HG03039 (cell line): ENCODE data around the gene ZNF808.
"Not testable (repeated sequence)": the region's sequence is repeated elsewhere in the genome, so short reads cannot be mapped to it uniquely, and the experiment has no call there.

Source experiments
- ATAC-seq: cut with Tn5 transposase; IDR thresholded peaks from one replicate; pipeline ENCODE4 v1.9.1; 2021; ENCODE audit warnings: mild to moderate bottlenecking, moderate library complexity; ENCODE audit not compliant: unreplicated experiment

Gene ZNF808

DNA sequence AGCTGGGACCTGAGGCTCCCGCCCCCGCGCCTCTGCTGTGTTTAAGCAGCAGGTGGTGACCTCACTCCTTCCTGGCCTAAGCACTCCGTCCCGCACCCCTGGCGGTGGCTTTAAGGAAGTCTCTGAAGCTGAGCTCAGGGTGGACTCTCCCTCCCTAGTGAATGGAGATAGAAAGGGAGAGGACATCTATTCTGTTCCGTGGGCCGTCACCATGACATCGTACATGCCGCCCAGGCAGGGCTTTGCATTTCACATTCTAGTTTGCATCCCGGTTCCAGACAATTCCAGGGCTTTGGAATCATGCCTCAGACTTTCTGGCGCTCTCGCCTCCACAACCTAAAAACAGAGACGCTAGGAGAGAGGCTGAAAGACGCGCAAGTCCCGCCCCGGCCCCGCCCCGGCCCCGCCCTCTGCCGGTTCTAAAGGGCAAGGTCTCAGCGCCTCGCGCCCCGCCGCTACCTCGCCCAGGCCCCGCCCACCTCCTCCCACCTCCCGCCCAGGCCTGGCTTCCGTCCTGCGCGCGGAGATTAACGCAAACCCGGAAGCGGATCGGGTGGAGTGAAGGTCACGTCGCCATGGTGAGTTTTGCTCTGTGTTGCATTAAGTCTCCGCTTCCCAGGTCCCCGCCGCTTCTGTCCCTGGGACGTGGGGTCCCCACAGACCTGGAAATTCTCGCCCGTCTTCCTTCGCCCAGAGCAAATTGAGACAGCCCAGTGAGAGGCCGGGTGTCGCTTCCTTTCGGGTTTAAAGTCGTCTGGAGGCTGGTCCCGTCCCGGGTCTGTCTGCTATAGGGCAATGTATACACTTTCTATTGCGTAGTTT lies at the start of gene ZNF808:
Gene ZNF808, plus strand, starts transcription at position 535 of the 822 bp plus-strand sequence. CDS start 15,617 bp downstream, outside the sequence.
- peak; percentile 67 for ATAC-seq

DNA sequence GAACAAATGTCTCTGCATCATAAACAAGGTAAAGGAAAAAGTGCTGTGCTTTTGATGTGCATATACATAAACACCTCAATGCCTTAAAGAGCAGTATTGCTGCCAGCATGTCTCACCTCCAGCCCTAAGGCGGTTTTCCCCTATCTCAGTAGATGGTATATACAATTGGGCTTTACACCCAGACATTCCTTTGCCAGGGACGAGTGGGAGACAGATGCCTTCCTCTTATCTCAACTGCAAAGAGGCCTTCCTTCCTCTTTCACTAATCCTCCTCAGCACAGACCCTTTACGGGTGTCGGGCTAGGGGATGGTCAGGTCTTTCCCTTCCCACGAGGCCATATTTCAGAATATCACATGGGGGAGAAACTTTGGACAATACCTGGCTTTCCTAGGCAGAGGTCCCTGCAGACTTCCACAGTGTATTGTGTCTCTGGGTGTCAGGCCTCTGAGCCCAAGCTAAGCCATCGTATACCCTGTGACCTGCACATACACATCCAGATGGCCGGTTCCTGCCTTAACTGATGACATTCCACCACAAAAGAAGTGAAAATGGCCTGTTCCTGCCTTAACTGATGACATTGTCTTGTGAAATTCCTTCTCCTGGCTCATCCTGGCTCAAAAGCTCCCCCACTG lies 43.2 kb upstream of the ZNF808 start:
- not testable (repeated sequence) for ATAC-seq

DNA sequence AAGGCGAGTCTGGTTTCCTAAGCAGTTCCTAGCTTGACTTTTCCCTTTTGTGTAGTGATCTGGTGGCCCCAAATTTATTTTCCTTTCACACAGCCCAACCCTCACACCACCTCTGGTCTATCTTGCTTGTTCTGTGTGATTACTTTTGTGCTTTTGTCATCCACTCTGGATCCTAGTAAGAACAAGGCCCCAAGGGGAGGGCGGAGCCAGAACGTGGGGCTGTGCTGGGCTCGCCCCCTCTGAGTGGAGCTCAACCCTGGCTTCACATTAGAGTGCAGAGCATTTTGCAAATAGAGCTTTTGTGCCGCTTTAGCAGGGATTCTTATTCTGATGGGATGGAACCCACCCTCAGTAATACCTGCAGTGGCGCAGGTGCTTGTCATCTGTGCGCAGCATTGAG lies 42.4 kb upstream of the ZNF808 start:
- ATAC-seq = not testable (repeated sequence)

DNA sequence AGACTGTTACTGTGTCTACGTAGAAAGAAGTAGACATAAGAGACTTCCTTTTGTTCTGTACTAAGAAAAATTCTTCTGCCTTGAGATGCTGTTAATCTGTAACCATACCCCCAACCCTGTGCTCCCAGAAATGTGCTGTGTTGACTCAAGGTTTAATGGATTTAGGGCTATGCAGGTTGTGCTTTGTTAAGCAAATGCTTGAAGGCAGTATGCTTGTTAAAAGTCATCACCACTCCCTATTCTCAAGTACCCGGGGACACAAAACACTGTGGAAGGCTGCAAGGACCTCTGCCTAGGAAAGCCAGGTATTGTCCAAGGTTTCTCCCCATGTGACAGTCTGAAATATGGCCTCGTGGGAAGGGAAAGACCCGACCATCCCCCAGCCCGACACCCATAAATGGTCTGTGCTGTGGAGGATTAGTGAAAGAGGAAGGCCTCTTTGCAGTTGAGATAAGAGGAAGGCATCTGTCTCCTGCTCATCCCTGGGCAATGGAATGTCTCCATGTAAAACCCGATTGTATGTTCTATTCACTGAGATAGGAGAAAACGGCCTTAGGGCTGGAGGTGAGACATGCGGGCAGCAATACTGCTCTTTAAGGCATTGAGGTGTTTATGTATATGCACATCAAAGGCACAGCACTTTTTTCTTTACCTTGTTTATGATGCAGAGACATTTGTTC lies 41.8 kb upstream of the ZNF808 start:
- not testable (repeated sequence) for ATAC-seq

DNA sequence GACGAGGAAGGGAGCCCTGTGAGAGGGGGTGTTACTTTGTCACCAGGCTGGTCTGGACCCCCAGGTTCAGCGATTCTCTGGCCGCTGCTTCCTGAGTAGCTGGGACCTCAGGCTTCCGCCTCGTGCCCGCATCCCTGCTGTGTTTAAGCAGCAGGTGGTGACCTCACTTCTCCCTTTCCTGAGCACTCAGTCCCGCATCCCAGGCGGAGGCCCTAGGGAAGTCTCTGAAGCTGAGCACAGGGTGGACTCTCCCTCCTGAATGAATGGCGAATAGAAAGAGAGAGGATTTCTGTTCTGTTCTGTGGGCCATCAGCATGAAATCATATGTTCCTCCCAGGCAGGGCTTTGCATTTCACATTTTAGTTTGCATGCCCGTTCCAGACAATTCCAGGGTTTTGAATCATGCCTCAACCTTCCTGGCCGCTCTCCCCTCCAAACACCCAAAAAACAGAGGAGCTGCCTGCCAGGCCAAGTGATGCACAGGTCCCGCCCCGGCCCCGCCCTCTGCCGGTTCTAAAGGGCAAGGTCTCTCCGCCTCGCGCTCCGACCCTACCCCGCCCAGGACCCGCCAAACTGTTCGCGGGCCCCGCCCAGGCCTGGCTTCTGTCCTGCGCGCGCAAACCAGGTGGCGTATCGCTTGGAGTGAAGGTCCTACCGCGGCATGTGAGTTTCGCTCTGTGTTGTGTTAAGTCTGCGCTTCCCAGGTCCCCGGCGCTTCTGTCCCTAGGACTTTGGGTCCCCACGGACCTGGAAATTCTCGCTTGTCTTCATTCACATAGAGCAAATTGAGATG lies 35.1 kb upstream of the ZNF808 start:
- no peak for ATAC-seq

DNA sequence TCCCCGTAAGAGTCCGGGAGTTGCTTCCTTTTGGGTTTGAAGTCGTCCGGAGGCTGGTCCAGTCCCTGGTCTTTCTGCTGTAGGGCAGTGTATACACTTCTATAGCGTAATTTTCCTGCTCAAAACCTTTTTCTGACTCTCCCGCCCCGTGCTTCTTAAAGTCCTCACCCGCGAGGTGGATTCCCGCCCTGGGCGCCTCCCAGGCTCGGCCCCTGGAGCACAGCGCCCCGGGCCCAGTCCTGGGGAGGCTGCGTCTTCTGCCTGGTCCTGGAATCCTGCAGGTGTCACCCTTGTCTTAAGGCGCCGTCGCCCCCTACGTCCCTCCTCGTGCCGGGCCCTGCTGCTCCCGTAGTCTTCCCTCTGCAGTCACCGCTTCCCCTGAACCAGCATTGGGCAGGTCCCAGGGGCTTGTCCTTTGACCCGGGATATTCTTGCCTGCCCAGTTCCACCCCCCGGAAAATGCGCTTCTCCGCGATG lies 34.4 kb upstream of the ZNF808 start:
- no peak for ATAC-seq

DNA sequence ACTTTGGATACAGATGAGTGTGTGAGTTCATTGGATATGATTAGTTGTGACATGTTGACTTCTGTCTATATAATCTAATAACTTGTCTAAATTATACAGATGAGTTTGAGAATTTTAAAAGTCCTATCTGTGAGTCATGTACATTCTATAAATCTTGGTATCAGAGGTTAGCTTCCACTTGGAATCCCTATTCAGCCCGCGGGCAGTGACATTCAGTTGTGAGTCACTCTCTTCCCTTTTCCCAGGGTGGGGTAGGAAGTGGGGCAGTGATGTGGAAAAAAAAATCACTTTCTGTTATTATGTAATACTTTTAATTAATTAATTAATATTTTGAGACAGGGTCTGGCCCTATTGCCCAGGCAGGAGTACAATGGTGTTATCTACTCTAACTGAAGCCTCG lies 33.0 kb upstream of the ZNF808 start:
- ATAC-seq = no peak

DNA sequence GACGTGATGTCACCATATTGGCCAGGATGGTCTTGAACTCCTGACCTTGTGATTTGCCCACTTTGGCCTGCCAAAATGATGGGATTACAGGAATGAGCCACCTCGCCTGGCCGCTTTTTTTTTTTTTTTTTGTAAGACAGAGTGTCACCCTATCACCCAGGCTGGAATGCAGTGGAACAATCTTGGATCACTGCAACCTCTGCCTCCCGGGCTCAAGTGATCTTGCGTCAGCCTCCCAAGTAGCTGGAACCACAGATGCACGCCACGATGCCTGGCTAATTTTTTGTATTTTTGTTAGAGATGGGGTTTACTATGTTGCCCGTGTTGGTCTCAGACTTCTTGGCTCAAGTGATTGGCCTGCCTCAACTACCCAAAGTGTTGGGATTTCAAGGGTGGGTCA lies 28.9 kb upstream of the ZNF808 start:
- ATAC-seq = no peak

DNA sequence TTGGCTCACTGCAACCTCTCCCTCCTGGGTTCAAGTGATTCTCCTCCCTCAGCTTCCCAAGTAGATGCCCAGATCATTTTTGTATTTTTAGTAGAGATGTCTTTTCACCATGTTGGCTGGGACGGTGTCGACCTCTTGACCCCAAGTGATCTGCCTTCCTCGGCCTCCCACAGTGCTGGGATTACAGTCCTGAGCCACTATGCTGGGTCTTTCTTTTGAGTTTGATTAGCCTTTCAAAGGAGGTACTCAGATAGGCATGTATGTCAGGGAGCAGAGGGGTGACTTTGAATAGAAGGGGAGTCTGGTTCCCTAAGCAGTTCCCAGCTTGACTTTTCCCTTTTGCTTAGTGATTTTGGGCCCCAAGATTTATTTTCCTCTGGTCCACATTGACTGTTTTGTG lies 27.0 kb upstream of the ZNF808 start:
- ATAC-seq = not testable (repeated sequence)

DNA sequence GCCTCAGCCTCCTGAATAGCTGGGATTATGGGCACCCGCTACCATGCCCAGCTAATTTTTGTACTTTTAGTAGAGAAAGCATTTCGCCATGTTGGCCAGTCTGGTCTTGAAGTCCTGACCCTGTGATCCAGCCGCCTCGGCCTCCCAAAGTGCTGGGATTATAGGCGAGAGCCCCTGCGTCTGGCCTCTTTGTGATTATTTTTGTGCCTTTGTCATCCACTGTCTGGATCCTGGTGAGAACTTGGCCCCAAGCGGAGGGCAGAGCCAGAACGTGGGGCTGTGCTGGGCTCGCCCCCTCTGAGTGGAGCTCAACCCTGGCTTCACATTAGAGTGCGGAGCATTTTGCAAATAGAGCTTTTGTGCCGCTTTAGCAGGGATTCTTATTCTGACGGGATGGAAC lies 26.5 kb upstream of the ZNF808 start:
- ATAC-seq = not testable (repeated sequence)

DNA sequence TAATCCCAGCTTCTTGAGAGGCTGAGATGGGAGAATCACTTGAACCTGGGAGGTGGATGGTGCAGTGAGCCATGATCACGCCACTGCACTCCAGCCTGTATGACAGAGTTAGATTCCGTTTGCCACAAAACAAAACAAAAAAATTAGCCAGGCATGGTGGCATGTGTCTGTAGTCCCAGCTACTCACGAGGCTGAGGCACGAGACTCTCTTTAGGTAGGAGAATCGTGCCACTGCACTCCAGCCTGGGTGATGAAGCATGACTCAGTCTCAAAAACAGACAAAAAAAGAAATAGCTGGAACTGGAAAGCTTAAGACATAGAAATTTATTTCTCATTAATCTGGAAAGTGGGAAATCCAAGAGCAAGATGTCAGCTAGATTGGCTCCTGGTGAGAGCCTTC lies 20.2 kb upstream of the ZNF808 start:
- no peak for ATAC-seq

DNA sequence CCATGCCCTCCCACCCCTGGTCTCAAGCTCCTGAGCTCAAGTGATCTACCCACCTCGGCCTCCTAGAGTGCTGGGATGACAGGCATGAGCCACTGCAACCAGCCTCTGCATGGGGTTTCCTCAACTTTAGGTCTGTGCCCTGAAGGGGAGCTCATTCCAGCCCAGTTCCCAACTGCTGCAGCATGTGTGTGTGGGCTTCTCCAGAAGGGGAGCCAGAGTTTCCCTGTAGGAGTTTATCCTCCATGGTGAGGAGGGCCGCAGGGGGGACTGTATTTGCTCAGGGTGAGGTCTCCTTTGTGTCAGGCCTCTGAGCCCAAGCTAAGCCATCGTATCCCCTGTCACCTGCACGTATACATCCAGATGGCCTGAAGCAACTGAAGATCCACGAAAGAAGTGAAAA lies 11.3 kb upstream of the ZNF808 start:
- no peak for ATAC-seq

DNA sequence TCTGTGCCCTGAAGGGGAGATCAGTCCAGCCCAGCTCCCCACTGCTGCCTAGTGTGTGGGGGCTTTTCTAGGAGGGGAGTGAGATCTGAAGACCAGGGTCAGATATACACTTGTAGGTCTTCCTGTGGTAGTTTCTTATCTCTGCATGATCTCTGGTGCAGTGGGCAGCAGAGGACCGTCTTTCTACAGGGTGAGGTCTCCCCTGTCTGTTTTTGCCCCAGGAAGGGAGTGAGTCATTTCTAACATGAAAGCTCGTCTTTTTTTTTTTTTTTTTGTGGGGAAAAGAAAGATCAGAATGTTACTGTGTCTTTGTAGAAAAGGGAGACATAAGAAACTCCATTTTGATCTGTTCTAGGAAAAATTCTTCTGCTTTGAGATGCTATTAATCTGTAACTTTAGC lies 8.8 kb upstream of the ZNF808 start:
- no peak for ATAC-seq

DNA sequence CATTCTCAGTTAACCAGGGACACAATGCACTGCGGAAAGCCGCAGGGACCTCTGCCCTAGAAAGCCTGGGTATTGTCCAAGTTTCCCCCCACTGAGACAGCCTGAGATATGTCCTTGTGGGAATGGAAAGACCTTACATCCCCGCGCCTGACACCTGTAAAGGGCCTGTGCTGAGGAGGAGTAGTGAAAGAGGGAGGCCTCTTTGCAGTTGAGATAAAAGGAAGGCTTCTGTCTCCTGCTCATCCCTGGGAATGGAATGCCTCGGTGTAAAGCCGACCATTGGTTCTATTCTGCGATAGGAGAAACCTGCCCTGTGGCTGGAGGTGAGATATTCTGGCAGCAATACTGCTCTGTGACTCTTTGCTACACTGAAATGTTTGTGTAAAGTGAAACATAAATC lies 8.3 kb upstream of the ZNF808 start:
- ATAC-seq = not testable (repeated sequence)

DNA sequence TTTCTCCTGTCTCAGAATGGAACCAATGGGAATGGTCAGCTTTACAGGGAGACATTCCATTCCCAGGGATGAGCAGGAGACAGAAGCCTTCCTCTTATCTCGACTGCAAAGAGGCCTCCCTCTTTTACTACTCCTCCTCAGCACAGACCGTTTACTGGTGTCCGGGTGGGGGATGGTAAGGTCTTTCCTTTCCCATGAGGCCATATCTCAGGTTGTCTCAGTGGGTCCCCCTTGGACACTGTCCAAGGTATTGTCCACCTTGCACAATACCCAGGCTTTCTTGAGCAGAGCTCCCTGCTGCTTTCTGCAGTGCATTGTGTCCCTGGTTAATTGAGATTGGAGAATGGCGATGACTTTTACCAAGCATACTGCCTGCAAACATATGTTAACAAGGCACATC lies 7.5 kb upstream of the ZNF808 start:
- ATAC-seq = no peak

DNA sequence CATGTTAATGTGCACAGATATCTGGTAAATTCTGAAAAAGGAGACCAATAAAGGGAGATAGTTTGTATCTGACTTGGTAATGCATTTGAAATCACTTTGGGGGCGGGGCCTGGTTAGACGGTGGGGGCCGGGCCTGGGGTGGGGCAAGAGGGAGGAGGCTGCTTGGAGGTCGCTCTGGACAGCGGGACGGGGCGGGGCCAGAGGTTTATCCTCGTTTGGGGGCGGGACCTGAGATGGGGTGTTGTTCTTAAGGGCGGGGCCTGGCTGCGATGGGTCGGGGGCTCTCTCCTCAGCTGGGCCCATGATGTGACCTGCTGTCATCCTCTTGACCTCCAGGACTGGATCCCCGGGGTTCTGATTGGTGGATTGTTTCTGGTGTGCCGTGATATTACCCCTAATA lies 4.9 kb upstream of the ZNF808 start:
- no peak for ATAC-seq

DNA sequence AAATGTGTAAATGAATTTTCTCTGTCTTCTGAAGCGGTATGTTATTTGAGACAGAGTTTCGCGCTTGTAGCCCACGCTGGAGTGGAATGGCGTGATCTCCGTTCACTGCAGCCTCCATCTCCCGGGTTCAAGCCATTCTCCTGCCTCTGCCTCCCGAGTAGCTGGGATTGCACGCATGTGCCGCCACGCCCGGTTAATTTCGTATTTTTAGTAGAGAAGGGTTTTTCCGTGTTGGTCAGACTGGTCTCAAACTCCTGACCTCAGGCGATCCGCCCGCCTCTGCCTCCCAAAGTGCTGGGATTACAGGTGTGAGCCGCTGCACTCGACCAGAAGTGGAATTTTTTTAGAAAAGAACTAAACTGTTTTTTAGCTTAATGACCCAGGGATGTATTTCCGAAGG lies 3.4 kb upstream of the ZNF808 start:
- no peak for ATAC-seq

DNA sequence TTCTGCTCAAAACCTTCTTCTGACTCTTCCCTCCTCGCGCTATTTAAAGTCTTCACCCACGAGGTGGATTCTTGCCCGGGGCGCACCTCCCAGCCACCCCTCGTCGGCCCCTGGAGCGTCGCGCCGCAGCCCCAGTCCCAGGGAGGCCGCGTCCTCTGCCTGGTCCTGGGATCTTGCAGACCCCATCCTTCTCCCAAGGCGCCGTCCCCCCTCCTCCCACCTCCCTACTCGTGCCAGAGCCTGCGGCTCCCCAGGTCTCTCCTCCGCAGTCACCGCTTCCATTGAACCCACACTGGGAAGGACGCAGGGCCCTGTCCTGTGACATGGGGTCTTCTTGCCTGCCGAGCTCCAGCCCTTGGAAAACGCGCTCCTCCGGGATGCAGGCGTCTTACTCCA lies 486 bp downstream of the ZNF808 start:
- ATAC-seq = peak; percentile 22

DNA sequence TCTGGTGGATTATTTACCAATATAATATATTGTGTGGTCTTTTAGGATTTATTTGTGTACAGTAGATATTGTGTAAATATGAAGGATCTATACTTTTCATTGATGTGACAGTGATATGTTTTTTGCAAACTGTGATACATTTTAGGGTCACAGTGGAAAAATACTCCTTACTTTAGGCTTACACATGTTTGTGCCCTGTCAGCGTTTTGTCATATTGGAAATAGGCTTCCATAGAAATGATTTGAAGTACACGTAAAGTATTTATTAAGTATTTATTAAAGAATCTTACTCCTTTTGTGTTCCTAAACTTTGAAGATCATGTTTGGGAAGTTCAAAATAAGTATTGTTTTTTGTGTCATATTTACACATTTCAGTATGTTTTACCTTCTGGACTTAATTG lies 5.0 kb downstream of the ZNF808 start:
- ATAC-seq = no peak

DNA sequence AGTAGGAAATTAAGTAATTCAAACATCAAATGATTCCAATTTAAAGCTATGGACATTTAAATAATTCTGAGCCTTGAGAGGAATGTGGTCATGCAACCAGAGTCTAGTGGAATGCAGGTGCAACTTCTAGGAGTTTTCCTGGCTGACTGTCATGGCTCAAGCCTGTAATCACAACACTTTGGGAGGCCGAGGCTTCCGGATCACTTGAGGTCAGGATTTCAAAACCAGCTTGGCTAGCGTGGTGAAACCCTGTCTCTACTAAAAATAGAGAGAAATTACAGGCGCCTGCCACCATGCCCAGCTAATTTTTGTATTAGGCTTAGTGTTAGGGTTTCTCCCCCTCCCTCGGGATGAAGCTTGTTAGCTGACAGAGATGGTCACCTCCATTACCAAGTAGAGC lies 6.4 kb downstream of the ZNF808 start:
- no peak for ATAC-seq

DNA sequence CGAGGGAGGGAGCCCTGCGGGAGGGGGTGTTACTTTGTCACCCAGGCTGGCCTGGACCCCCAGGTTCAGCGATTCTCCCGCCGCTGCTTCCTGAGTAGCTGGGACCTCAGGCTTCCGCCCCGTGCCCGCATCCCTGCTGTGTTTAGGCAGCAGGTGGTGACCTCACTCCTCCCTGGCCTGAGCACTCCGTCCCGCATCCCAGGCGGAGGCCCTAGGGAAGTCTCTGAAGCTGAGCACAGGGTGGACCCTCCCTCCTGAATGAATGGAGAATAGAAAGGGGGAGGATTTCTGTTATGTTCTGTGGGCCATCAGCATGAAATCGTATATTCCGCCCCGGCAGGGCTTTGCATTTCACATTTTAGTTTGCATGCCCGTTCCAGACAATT lies 7.9 kb downstream of the ZNF808 start:
- not testable (repeated sequence) for ATAC-seq
